H1 (cell line): ENCODE measurements around the gene MMP26. TPM values are rescaled to one million over a fixed set of nuclear protein-coding genes. Genes with fewer than 3 reads are reported as not detected.

ENCODE experiments used
- CTCF ChIA-PET: fragments of 300-600 bp; sonication (Branson Sonifier 250); formaldehyde crosslinking; loops from one replicate; lab custom pipeline; 2021; ENCODE audit not compliant: partially characterized antibody; lab: Charles Lee
- POLR2A ChIA-PET: fragments of 300-600 bp; sonication (Branson Sonifier 250); formaldehyde crosslinking; loops from one replicate; lab custom pipeline; 2021; ENCODE audit warnings: inconsistent platforms; ENCODE audit not compliant: partially characterized antibody; lab: Charles Lee
- DNase-seq, 2 experiments: peaks; one replicate each; pipeline versions ENCODE4 v3.0.0 to v3.0.0-alpha.2; 2010 to 2022; ENCODE audit warnings: low spot score in 2 of 2, low read depth in 1 of 2, mixed read lengths in 1 of 2
- FAIRE-seq: peaks from 2 replicates; lab custom pipeline; 2011; peaks lifted over from hg19 to GRCh38; lab: Jason Lieb, UNC
- H2AFZ ChIP-seq: 2 replicates; pipeline ENCODE4 v1.8.1; 2012; ENCODE audit warnings: low read length, inconsistent platforms
- H2AK5ac ChIP-seq: 2 replicates; pipeline ENCODE4 v1.6.1; 2013; ENCODE audit warnings: low read depth, low read length
- H2BK120ac ChIP-seq: replicated peaks from 2 replicates; pipeline ENCODE3; 2013; ENCODE audit warnings: low read depth, low read length, inconsistent platforms
- H2BK12ac ChIP-seq: 2 replicates; pipeline ENCODE4 v1.6.1; 2013; ENCODE audit warnings: low read depth, low read length
- H2BK15ac ChIP-seq: 2 replicates; pipeline ENCODE4 v1.6.1; 2013; ENCODE audit warnings: low read length
- H2BK20ac ChIP-seq: 2 replicates; pipeline ENCODE4 v1.6.1; 2013; ENCODE audit warnings: low read length
- H2BK5ac ChIP-seq: 2 replicates; pipeline ENCODE4 v1.6.1; 2013; ENCODE audit warnings: low read depth, low read length
- H3K14ac ChIP-seq: 2 replicates; pipeline ENCODE4 v1.6.1; 2013; ENCODE audit warnings: inconsistent platforms; ENCODE audit not compliant: insufficient read length
- H3K18ac ChIP-seq: 2 replicates; pipeline ENCODE4 v1.6.1; 2013; ENCODE audit warnings: low read length; ENCODE audit errors: extremely low read depth
- H3K23ac ChIP-seq: 2 replicates; pipeline ENCODE4 v1.6.1; 2013; ENCODE audit warnings: inconsistent platforms; ENCODE audit not compliant: insufficient read length
- H3K23me2 ChIP-seq: 2 replicates; pipeline ENCODE4 v1.6.1; 2013; ENCODE audit warnings: low read depth, low read length
- H3K27ac ChIP-seq: 2 replicates; pipeline ENCODE4 v1.6.1; 2011; ENCODE audit warnings: low read depth, low read length, inconsistent platforms
- H3K27me3 ChIP-seq, 4 experiments: replicated peaks in 1 of 4; 1 replicate in 1 of 4; 2 replicates in 3 of 4; pipeline versions ENCODE4 v1.6.1 to v1.8.1; 2011 to 2013; ENCODE audit warnings: low read length in 3 of 4, mild to moderate bottlenecking in 3 of 4, inconsistent platforms in 2 of 4, mixed read lengths in 2 of 4, moderate library complexity in 1 of 4; ENCODE audit not compliant: control insufficient read depth in 3 of 4, insufficient read depth in 3 of 4; ENCODE audit errors: extremely low read depth in 1 of 4
- H3K36me3 ChIP-seq, 4 experiments: 2 replicates each; pipeline versions ENCODE4 v1.6.1 to v1.8.1; 2011 to 2013; ENCODE audit warnings: mild to moderate bottlenecking in 4 of 4, low read length in 3 of 4, moderate library complexity in 2 of 4, control low read depth in 1 of 4, inconsistent platforms in 1 of 4; ENCODE audit not compliant: insufficient read depth in 4 of 4, control insufficient read depth in 2 of 4
- H3K4ac ChIP-seq: replicated peaks from 2 replicates; pipeline ENCODE3; 2013; ENCODE audit warnings: low read length, low read depth, mixed read lengths, inconsistent platforms; ENCODE audit not compliant: insufficient read length
- H3K4me1 ChIP-seq, 4 experiments: replicated peaks in 1 of 4; 1 replicate in 1 of 4; 2 replicates in 3 of 4; pipeline versions ENCODE4 v1.6.1 to v1.8.1; 2011 to 2013; ENCODE audit warnings: low read length in 3 of 4, inconsistent platforms in 2 of 4, mixed read lengths in 1 of 4; ENCODE audit not compliant: insufficient read depth in 4 of 4, control insufficient read depth in 3 of 4
- H3K4me2 ChIP-seq, 2 experiments: 2 replicates each; pipeline versions ENCODE4 v1.6.1 to v1.8.1; 2011 to 2013; ENCODE audit warnings: low read depth in 2 of 2, low read length in 2 of 2, control low read depth in 1 of 2, inconsistent platforms in 1 of 2, mild to moderate bottlenecking in 1 of 2; ENCODE audit not compliant: insufficient read depth in 1 of 2
- H3K4me3 ChIP-seq, 4 experiments: fragments of 200-600, 300-600 bp in 1 of 4; sonication (generic), shearing (Covaris generic), sonication (Bioruptor Twin) in 1 of 4; 2 replicates each; pipeline versions ENCODE4 v1.5.1 to v1.8.1; 2011 to 2016; ENCODE audit warnings: low read length in 4 of 4, low read depth in 3 of 4, control low read depth in 2 of 4, inconsistent platforms in 2 of 4, mild to moderate bottlenecking in 2 of 4, mixed read lengths in 1 of 4, moderate library complexity in 1 of 4; ENCODE audit not compliant: insufficient read depth in 2 of 4; ENCODE audit errors: extremely low read depth in 1 of 4
- H3K56ac ChIP-seq: replicated peaks from 2 replicates; pipeline ENCODE3; 2013; ENCODE audit warnings: low read depth, mild to moderate bottlenecking, mixed read lengths, low read length, inconsistent platforms; ENCODE audit not compliant: insufficient read length
- H3K79me1 ChIP-seq: 2 replicates; pipeline ENCODE4 v1.6.1; 2013; ENCODE audit warnings: low read depth, low read length, control low read depth
- H3K79me2 ChIP-seq, 2 experiments: 2 replicates each; pipeline versions ENCODE4 v1.6.1 to v1.8.1; 2012 to 2013; ENCODE audit warnings: low read length in 2 of 2, mild to moderate bottlenecking in 2 of 2, inconsistent platforms in 1 of 2; ENCODE audit not compliant: insufficient read depth in 2 of 2, control insufficient read depth in 1 of 2
- H3K9ac ChIP-seq, 4 experiments: replicated peaks in 1 of 4; 1 replicate in 1 of 4; 2 replicates in 3 of 4; pipeline versions ENCODE4 v1.6.1 to v1.8.1; 2011 to 2013; ENCODE audit warnings: low read depth in 3 of 4, low read length in 3 of 4, control low read depth in 2 of 4, mild to moderate bottlenecking in 2 of 4, moderate library complexity in 2 of 4, inconsistent platforms in 1 of 4; ENCODE audit errors: extremely low read depth in 1 of 4
- H3K9me3 ChIP-seq, 2 experiments: 2 replicates each; pipeline versions ENCODE4 v1.6.1 to v1.8.1; 2012 to 2013; ENCODE audit warnings: mild to moderate bottlenecking in 2 of 2, moderate library complexity in 2 of 2, control low read depth in 1 of 2, inconsistent platforms in 1 of 2, low read depth in 1 of 2, low read length in 1 of 2, mixed read lengths in 1 of 2; ENCODE audit not compliant: insufficient read depth in 2 of 2
- H4K20me1 ChIP-seq, 2 experiments: replicated peaks in 1 of 2; 2 replicates each; pipeline versions ENCODE3 to v1.8.1; 2011 to 2013; ENCODE audit warnings: inconsistent platforms in 2 of 2, low read length in 2 of 2, mild to moderate bottlenecking in 1 of 2; ENCODE audit not compliant: insufficient read depth in 2 of 2, control insufficient read depth in 1 of 2
- H4K5ac ChIP-seq: 2 replicates; pipeline ENCODE4 v1.6.1; 2013; ENCODE audit warnings: low read length, low read depth, mixed read lengths, inconsistent platforms; ENCODE audit not compliant: insufficient read length
- H4K8ac ChIP-seq: 2 replicates; pipeline ENCODE4 v1.8.0; 2013; ENCODE audit warnings: mild to moderate bottlenecking, moderate library complexity, low read length, inconsistent platforms; ENCODE audit not compliant: insufficient read depth; ENCODE audit errors: extremely low read depth
- H4K91ac ChIP-seq: replicated peaks from 2 replicates; pipeline ENCODE3; 2013; ENCODE audit warnings: low read length, mixed read lengths, inconsistent platforms; ENCODE audit not compliant: insufficient read length
- CBX5 ChIP-seq: fragments of 300-800, 300-1000 bp; sonication (generic); IDR thresholded peaks from 2 replicates; pipeline ENCODE4 v1.7.1; 2016; ENCODE audit warnings: antibody characterized with exemption, low read length, low read depth
- CTBP2 ChIP-seq: IDR thresholded peaks from 2 replicates; pipeline ENCODE4 v1.7.0; 2011; ENCODE audit warnings: borderline replicate concordance, mild to moderate bottlenecking, moderate library complexity, mixed read lengths, low read length; ENCODE audit not compliant: insufficient read depth, insufficient read length
- GTF2F1 ChIP-seq: IDR thresholded peaks from 2 replicates; pipeline ENCODE4 v1.6.1; 2012; ENCODE audit warnings: low read depth, low read length, improper control_type of control experiment, borderline replicate concordance
- ZNF274 ChIP-seq: IDR thresholded peaks from 2 replicates; pipeline ENCODE4 v1.7.0; 2012; ENCODE audit warnings: low read length, borderline replicate concordance; ENCODE audit errors: extremely low read depth
- WGBS, 2 experiments: shearing (Covaris generic) in 1 of 2; methylation state at CpG; one replicate each; pipeline versions ENCODE4 v1.1.6 to v1.1.7; 2013 to 2015; ENCODE audit warnings: low lambda C conversion rate in 2 of 2, mixed read lengths in 2 of 2, inconsistent platforms in 1 of 2, low coverage in 1 of 2, missing lambda C conversion rate in 1 of 2; ENCODE audit not compliant: insufficient replicate concordance in 2 of 2, insufficient coverage in 1 of 2, insufficient read length in 1 of 2; ENCODE audit errors: extremely low coverage in 1 of 2, missing lambda C conversion rate in 1 of 2; 5-methylcytosine and 5-hydroxymethylcytosine counted together
- polyA plus RNA-seq, 7 experiments: library from polyadenylated mRNA; depleted of rRNA in 3 of 7; stranded (reverse) in 5 of 7; unstranded in 2 of 7; fragments of >200 nt in 5 of 7; fragments of 200-250 nt in 2 of 7; gene quantifications; 1 replicate in 5 of 7; 2 replicates in 1 of 7; 4 replicates in 1 of 7; pipeline versions ENCODE4 v1.2.1 to v1.2.3, GENCODE V29; 2011 to 2013; ENCODE audit warnings: missing spikeins in 2 of 7, mixed read lengths in 2 of 7
- total RNA-seq: library from RNA; stranded (reverse); fragmentation: NEBNext Ultra II Directional; extraction: Animal tissue kit (Norgen Biotek cat#: 25700); gene quantifications from 2 replicates; pipeline ENCODE4 v1.2.1, GENCODE V29; 2021

Gene MMP26
- total and polyA plus RNA-seq, 2 of the 8 experiments (the other 6 are each of a cell fraction or from before 2014, with no cell fraction given): 0.06 TPM; not detected in 1

DNA sequence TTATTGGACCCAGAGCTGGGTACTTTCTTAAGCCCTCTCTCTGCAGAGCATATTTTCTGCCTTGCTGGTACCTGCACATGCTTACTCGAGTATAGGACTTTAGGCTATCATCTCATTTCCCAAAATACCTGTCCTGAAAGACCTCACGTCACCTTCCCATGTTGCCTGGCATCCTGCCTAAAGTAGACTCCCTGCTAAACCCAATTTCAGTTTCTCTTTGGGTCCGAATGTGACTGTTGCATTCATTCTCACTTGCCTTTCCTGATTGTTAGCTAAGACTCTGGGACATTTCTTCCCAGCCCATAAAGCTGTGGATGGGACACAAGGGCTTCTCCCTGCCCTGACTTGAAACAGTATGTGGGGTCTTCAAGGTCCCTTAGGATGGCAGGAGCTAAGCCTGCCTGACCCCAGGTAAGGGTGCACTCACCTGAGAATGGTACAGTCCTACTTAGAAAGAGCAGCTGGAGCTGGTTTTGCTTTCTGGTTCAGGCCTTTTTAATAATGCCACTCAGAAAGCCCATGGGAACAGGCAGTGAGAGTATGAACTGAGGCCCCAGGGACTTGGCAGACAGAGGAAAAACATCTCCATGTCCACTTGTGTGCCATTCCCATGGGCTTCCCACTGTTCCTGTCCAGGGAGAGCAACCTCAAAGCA, 19.8 kb upstream of the MMP26 start:
- Histone ChIP-seq H3K23ac (no peak overlapping the region), H3K79me2 (no peaks in the 10 kb centered on the region), H3K36me3 (no peaks in the 10 kb centered on the region), H3K4ac (no peak overlapping the region), H2BK15ac (no peak overlapping the region), H3K9ac (no peak overlapping the region), H3K27me3 (no peaks in the 10 kb centered on the region), H4K8ac (no peak overlapping the region), H4K91ac (no peak overlapping the region), H2AK5ac (no peak overlapping the region), H3K14ac (no peak overlapping the region), H2AFZ (0 out of 2 replicates have a peak overlapping the region, but pooled peaks have one; percentile 22), H3K56ac (no peak overlapping the region), H3K4me2 (no peak overlapping the region), H2BK5ac (no peak overlapping the region), H3K27ac (no peak overlapping the region), H2BK20ac (no peak overlapping the region), H3K4me3 (no peak overlapping the region), H4K5ac (no peak overlapping the region), H3K18ac (no peak overlapping the region), H2BK120ac (no peak overlapping the region), H3K9me3 (no peaks in the 10 kb centered on the region), H3K23me2 (no peaks in the 10 kb centered on the region), H3K4me1 (no peaks in the 10 kb centered on the region), H2BK12ac (no peak overlapping the region), H3K79me1 (no peaks in the 10 kb centered on the region), H4K20me1 (no peaks in the 10 kb centered on the region)
- ChIA-PET CTCF (interaction anchor here (1.1 to 2.6 kb wide), 4 partner anchors 19 to 497 kb away, joined by 3 to 9 read pairs (median 4); partner anchors contain the start of gene OR51D1), POLR2A (no interaction called here)
- FAIRE-seq (no peak), DNase-seq (no peak)
- WGBS, 2 experiments: 84% methylated on average over 3 of the region's 3 CpGs; no CpG with 5 or more reads in 1 of the 2 experiments
- no peak for TF ChIP-seq GTF2F1
- no peak for TF ChIP-seq CTBP2
- TF ChIP-seq CBX5: no peak
- TF ChIP-seq ZNF274: no peak
